LNCAP (cell line): ENCODE measurements around the gene PPFIA4.

Source experiments
- CTCF ChIP-seq: fragments of 450-650 bp; IDR thresholded peaks from 2 replicates; pipeline ENCODE4 v1.5.1; 2017; ENCODE audit warnings: mild to moderate bottlenecking

The PPFIA4 gene

GRCh38 chr1:203034422-203035110 lies 8.3 kb downstream of the PPFIA4 start:
- no peak for TF ChIP-seq CTCF

GRCh38 chr1:203035111-203036000 lies 9.1 kb downstream of the PPFIA4 start:
- no peak for TF ChIP-seq CTCF

- no peak for TF ChIP-seq CTCF
These were observed 9.8 kb downstream of the PPFIA4 start for GRCh38 chr1:203036135-203036534.

- TF ChIP-seq CTCF: no peak
These were observed 10.2 kb downstream of the PPFIA4 start for GRCh38 chr1:203036537-203036936.

GRCh38 chr1:203037509-203038190 lies 11.4 kb downstream of the PPFIA4 start:
- no peak for TF ChIP-seq CTCF

GRCh38 chr1:203038217-203038741 lies 12.0 kb downstream of the PPFIA4 start:
- no peak for TF ChIP-seq CTCF

GRCh38 chr1:203038891-203039608 lies 12.8 kb downstream of the PPFIA4 start:
- TF ChIP-seq CTCF: peak; percentile 97
